CD4-positive, alpha-beta T cell treated with Interleukin-12 subunit alpha and Interleukin-12 subunit beta, for 1 hour (primary cell): Measurements from ENCODE around the gene RUFY3.
"Not testable (repeated sequence)": the region's sequence is repeated elsewhere in the genome, so short reads cannot be mapped to it uniquely, and the experiment has no call there.

Experiments used
- DNase-seq: peaks from one replicate; pipeline ENCODE4 v3.0.0-alpha.2; 2020

The RUFY3 gene

GRCh38 chr4:70706516-70706915 is 15.2 kb upstream of the RUFY3 start:
- DNase-seq, result no peak

GRCh38 chr4:70709611-70710205 is 12.1 kb upstream of the RUFY3 start:
- DNase-seq, result no peak

GRCh38 chr4:70711599-70711998 is 10.2 kb upstream of the RUFY3 start:
- no peak for DNase-seq

GRCh38 chr4:70712150-70712549 is 9.6 kb upstream of the RUFY3 start:
- no peak for DNase-seq

- DNase-seq, result no peak
Observed at GRCh38 chr4:70712604-70713452, 8.9 kb upstream of the RUFY3 start.

GRCh38 chr4:70713453-70714078 is 8.2 kb upstream of the RUFY3 start:
- DNase-seq, result no peak

- no peak for DNase-seq
Observed at GRCh38 chr4:70714079-70714887, 7.5 kb upstream of the RUFY3 start.

GRCh38 chr4:70715097-70715496 is 6.7 kb upstream of the RUFY3 start:
- no peak for DNase-seq

GRCh38 chr4:70718811-70719604 is 2.8 kb upstream of the RUFY3 start:
- DNase-seq, result no peak

- DNase-seq, result peak; percentile 56
Observed at GRCh38 chr4:70722199-70722791, 531 bp downstream of the RUFY3 start.

GRCh38 chr4:70724463-70724862 is 2.7 kb downstream of the RUFY3 start:
- no peak for DNase-seq

GRCh38 chr4:70725633-70726032 is 3.9 kb downstream of the RUFY3 start:
- DNase-seq, result no peak

- DNase-seq, result not testable (repeated sequence)
Observed at GRCh38 chr4:70726515-70726914, 4.8 kb downstream of the RUFY3 start.

- DNase-seq, result no peak
Observed at GRCh38 chr4:70728091-70728490, 6.3 kb downstream of the RUFY3 start.

- DNase-seq, result not testable (repeated sequence)
Observed at GRCh38 chr4:70732878-70733277, 11.1 kb downstream of the RUFY3 start.

- DNase-seq, result peak; percentile 70
Observed at GRCh38 chr4:70734168-70734954, 12.6 kb downstream of the RUFY3 start.

- peak; percentile 19 for DNase-seq
Observed at GRCh38 chr4:70734971-70735370, 13.2 kb downstream of the RUFY3 start.

GRCh38 chr4:70735915-70736314 is 14.2 kb downstream of the RUFY3 start:
- DNase-seq, result peak; percentile 48

- DNase-seq, result peak; percentile 19
Observed at GRCh38 chr4:70737006-70737405, 15.2 kb downstream of the RUFY3 start.

GRCh38 chr4:70737409-70737808 is 15.6 kb downstream of the RUFY3 start:
- DNase-seq, result no peak
